HCT116 (cell line): Measurements from ENCODE around the gene TSSK6.
A peak's percentile ranks its signal among the peaks of the same experiment; 100 is the strongest.

Experiments used
- CEBPB ChIP-seq: IDR thresholded peaks from 2 replicates; pipeline ENCODE4 v1.6.1; 2012; ENCODE audit warnings: low read depth
- CTCF ChIP-seq, 3 experiments: fragments of 200-600 bp in 1 of 3; sonication (generic) in 1 of 3; IDR thresholded peaks in 2 of 3; conservative IDR thresholded peaks in 1 of 3; 2 replicates each; pipeline ENCODE4 v1.5.1; 2012 to 2017; ENCODE audit warnings: low read depth in 2 of 3, low read length in 2 of 3, antibody characterized with exemption in 1 of 3, borderline replicate concordance in 1 of 3, control low read depth in 1 of 3, mild to moderate bottlenecking in 1 of 3, mixed read lengths in 1 of 3, mixed run types in 1 of 3, moderate library complexity in 1 of 3; ENCODE audit not compliant: insufficient read depth in 1 of 3
- EGR1 ChIP-seq: IDR thresholded peaks from 2 replicates; pipeline ENCODE4 v1.6.1; 2012; ENCODE audit warnings: low read depth
- EZH2 ChIP-seq: fragments of 200-600 bp; sonication (generic); IDR thresholded peaks from 2 replicates; pipeline ENCODE4 v1.6.1; 2017; ENCODE audit warnings: antibody characterized with exemption, mixed run types
- JUND ChIP-seq: IDR thresholded peaks from 2 replicates; pipeline ENCODE4 v1.6.1; 2012
- POLR2A ChIP-seq: IDR thresholded peaks from 2 replicates; pipeline ENCODE4 v1.7.0; 2011; ENCODE audit warnings: borderline replicate concordance; ENCODE audit not compliant: insufficient read depth, insufficient read length; ENCODE audit errors: extremely low read depth
- POLR2AphosphoS5 ChIP-seq: IDR thresholded peaks from 2 replicates; pipeline ENCODE4 v1.6.1; 2011; ENCODE audit warnings: mild to moderate bottlenecking, low read depth, low read length, moderate library complexity
- ZNF274 ChIP-seq: fragments of 200-500 bp; sonication (Bioruptor generic); IDR thresholded peaks from 2 replicates; pipeline ENCODE4 v1.6.1; 2014; ENCODE audit warnings: mild to moderate bottlenecking, low read depth, low read length, inconsistent platforms

GRCh38 chr19:19530423-19530804 lies 15.1 kb upstream of the TSSK6 start:
- TF ChIP-seq EGR1 (no peak), CTCF (IDR thresholded peaks at IDR 0.05 in 2 of 3, conservative IDR thresholded peaks at IDR 0.05 in 1 of 3; ENCODE audit: borderline replicate concordance in 1 of 3, insufficient read depth in 1 of 3, low read depth in 2 of 3, low read length in 2 of 3) (0 out of 6 replicates have a peak, but pooled peaks of 1 of the 3 experiments have one; percentile 1), JUND (no peak), POLR2A (no peak), EZH2 (no peak), CEBPB (no peak), POLR2AphosphoS5 (no peak), ZNF274 (no peak)
